HG02970 (cell line): Measurements from ENCODE around the gene MTM1.

Source experiments
- ATAC-seq: cut with Tn5 transposase; IDR thresholded peaks from one replicate; pipeline ENCODE4 v1.9.1; 2021; ENCODE audit warnings: mild to moderate bottlenecking, moderate library complexity, moderate number of reproducible peaks; ENCODE audit not compliant: unreplicated experiment, low FRiP score

Gene MTM1

DNA sequence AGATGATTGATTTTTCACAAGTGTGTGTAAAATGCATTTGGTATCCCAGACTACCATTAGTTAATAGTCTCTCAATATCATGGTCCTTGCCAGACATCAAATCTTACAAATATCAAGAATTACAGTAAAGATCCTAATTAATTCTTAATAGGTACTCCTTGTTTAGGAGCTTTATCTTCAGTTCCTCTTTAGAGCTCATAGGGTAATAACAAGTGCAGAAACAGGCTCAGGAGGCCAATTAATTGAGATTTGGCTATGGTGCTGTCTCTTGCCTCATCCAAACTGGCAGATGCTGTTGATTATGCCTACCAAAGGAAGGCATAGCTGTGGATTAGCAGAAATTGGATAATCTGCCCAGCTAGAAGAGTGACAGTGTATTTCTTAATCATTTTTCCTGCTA is 131.7 kb downstream of the MTM1 start:
- ATAC-seq: no peak

- ATAC-seq: no peak
These were observed 133.0 kb downstream of the MTM1 start for GRCh38 chrX:150701377-150701776.

GRCh38 chrX:150702966-150703694 is 134.7 kb downstream of the MTM1 start:
- ATAC-seq: no peak

- no peak for ATAC-seq
These were observed 135.2 kb downstream of the MTM1 start for GRCh38 chrX:150703695-150703974.

GRCh38 chrX:150704030-150704613 is 135.7 kb downstream of the MTM1 start:
- ATAC-seq: no peak

DNA sequence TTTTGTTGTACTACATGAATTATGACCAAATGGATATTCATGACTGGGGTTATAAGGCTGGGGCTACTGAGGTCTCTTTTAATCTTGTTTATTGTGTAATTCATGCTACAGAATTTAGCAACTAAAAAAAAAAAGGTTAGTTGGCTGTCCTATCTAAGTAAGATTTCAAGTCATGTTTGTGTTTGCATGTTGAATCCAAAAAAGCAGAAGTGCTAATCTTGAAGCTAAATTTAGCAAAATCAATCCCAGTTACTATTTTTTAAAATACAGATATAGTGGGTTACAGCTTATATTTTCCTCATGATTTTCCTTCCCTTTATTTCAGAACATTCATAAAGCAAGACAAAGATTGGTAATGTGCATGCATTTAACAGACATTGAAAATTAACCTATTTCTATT is 144.2 kb downstream of the MTM1 start:
- ATAC-seq: no peak

GRCh38 chrX:150715184-150715583 is 146.8 kb downstream of the MTM1 start:
- ATAC-seq: no peak

- no peak for ATAC-seq
These were observed 151.2 kb downstream of the MTM1 start for GRCh38 chrX:150719621-150720020.
